OCI-LY7 (cell line): Measurements from ENCODE around the gene RNF11.

Source experiments
- EZH2phosphoT487 ChIP-seq: fragments of 200-600 bp; sonication (generic); IDR thresholded peaks from 2 replicates; pipeline ENCODE4 v1.6.1; 2018; ENCODE audit warnings: low read depth, borderline replicate concordance, mild to moderate bottlenecking, mixed run types, antibody characterized with exemption, low read length, moderate library complexity, mixed read lengths
- TF ChIP-seq, protein P1 (sequence below): fragments of 200-600 bp; sonication (generic); conservative IDR thresholded peaks from 2 replicates; pipeline ENCODE4 v1.5.1; 2014; ENCODE audit warnings: mild to moderate bottlenecking, antibody characterized with exemption, low read length, moderate library complexity, mixed read lengths

DNA sequence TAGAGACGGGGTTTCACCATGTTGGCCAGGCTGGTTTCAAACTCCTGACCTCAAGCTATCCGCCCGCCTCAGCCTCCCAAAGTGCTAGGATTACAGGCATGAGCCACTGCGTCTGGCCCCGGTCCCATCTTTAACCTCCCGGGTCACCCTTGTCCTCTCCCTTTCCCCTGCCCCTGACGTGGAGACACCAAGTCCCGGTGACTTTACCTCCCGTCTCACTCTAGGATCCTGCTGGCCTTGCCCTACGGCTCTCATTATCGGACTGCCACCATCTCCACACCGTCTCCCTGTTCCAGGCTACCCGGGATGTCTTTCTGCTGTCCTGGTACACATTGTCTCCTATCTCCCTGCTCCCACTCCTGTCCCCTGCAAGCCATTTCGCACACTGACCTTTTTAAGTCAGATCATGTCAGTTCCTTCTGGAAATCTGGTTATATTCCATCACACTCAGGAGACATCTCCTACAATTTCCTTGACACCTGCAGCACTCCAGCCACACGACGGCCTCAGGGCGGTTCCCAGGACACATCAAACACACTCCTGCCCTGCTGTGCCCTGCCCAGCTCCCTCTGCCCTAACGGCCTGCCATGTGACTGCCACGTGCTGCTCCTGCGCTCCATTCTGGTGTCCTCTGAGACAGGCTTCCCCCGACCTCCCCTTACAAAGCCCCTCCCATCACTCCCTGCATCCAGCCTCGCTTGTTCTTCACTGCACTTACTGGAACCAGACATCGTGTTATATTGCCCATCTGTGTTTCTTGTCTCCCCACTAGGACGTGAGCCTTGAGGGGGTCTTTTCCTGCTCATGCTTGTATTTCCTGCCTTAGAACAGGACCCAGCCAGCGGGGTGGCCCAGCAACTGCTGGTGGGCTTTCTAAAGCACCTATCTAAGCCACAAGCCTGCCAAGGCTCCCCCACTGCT is 61.6 kb downstream of the RNF11 start:
- TF ChIP-seq, protein P1, sequence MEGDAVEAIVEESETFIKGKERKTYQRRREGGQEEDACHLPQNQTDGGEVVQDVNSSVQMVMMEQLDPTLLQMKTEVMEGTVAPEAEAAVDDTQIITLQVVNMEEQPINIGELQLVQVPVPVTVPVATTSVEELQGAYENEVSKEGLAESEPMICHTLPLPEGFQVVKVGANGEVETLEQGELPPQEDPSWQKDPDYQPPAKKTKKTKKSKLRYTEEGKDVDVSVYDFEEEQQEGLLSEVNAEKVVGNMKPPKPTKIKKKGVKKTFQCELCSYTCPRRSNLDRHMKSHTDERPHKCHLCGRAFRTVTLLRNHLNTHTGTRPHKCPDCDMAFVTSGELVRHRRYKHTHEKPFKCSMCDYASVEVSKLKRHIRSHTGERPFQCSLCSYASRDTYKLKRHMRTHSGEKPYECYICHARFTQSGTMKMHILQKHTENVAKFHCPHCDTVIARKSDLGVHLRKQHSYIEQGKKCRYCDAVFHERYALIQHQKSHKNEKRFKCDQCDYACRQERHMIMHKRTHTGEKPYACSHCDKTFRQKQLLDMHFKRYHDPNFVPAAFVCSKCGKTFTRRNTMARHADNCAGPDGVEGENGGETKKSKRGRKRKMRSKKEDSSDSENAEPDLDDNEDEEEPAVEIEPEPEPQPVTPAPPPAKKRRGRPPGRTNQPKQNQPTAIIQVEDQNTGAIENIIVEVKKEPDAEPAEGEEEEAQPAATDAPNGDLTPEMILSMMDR: no peak
- TF ChIP-seq EZH2phosphoT487: no peak
